RKO (cell line): ENCODE results near the gene TMEM79.

Experiments used
- DNase-seq: peaks from one replicate; pipeline ENCODE4 v3.0.0-alpha.2; 2016; ENCODE audit warnings: low spot score

Gene TMEM79

GRCh38 chr1:156263288-156263655 is 20.9 kb upstream of the TMEM79 start:
- DNase-seq, result no peak

GRCh38 chr1:156266051-156266450 is 18.1 kb upstream of the TMEM79 start:
- DNase-seq, result no peak

GRCh38 chr1:156268336-156268735 is 15.8 kb upstream of the TMEM79 start:
- peak; percentile 24 for DNase-seq

GRCh38 chr1:156270314-156270713 is 13.8 kb upstream of the TMEM79 start:
- DNase-seq, result no peak

GRCh38 chr1:156276532-156276931 is 7.6 kb upstream of the TMEM79 start:
- DNase-seq, result no peak

GRCh38 chr1:156276966-156277381 is 7.2 kb upstream of the TMEM79 start:
- DNase-seq, result no peak

GRCh38 chr1:156279837-156280236 is 4.3 kb upstream of the TMEM79 start:
- no peak for DNase-seq

GRCh38 chr1:156281281-156281680 is 2.8 kb upstream of the TMEM79 start:
- DNase-seq, result peak; percentile 80

GRCh38 chr1:156281693-156282478 is 2.2 kb upstream of the TMEM79 start:
- peak; percentile 75 for DNase-seq

GRCh38 chr1:156282479-156283222 is 1.5 kb upstream of the TMEM79 start, which contains the start of gene SMG5:
Gene SMG5, minus strand, starts transcription at chr1:156282825. Its CDS starts 145 bp downstream, at chr1:156282680.
- peak; percentile 98 for DNase-seq

GRCh38 chr1:156283521-156283920 is 604 bp upstream of the TMEM79 start:
- no peak for DNase-seq

GRCh38 chr1:156284757-156285156 is 632 bp downstream of the TMEM79 start:
- no peak for DNase-seq

GRCh38 chr1:156285437-156285836 is 1.3 kb downstream of the TMEM79 start:
- no peak for DNase-seq

GRCh38 chr1:156286061-156286460 is 1.9 kb downstream of the TMEM79 start:
- no peak for DNase-seq

GRCh38 chr1:156289857-156290256 is 5.7 kb downstream of the TMEM79 start:
- DNase-seq, result no peak

GRCh38 chr1:156291226-156292061 is 7.3 kb downstream of the TMEM79 start:
- no peak for DNase-seq

GRCh38 chr1:156293098-156293434 is 8.9 kb downstream of the TMEM79 start:
- DNase-seq, result no peak

GRCh38 chr1:156293895-156294294 is 9.8 kb downstream of the TMEM79 start:
- DNase-seq, result no peak

- peak; percentile 82 for DNase-seq
Measured at GRCh38 chr1:156295391-156295947, 11.3 kb downstream of the TMEM79 start, which contains the start of gene GLMP. Gene GLMP, minus strand, starts transcription at chr1:156295679. Its CDS starts 34 bp downstream, at chr1:156295645.

GRCh38 chr1:156298852-156299357 is 14.8 kb downstream of the TMEM79 start, which contains the start of gene VHLL:
Gene VHLL, minus strand, starts transcription at chr1:156299307. Its CDS starts 118 bp downstream, at chr1:156299189.
- DNase-seq, result no peak

GRCh38 chr1:156303241-156303640 is 19.1 kb downstream of the TMEM79 start:
- no peak for DNase-seq

- no peak for DNase-seq
Measured at GRCh38 chr1:156305215-156305614, 21.1 kb downstream of the TMEM79 start.
